ENCODE data around the gene PDE4D.

PDE4D gene

GRCh38 chr5:59285300-59286016, 608.1 kb downstream of the PDE4D start:
- no peak overlapping the region for H3K4me3 ChIP-seq (replicated peaks; ENCODE audit: insufficient read depth, low read length)
- no peak for DNase-seq (ENCODE audit: low read depth in 1 of 2, low spot score in 1 of 2)
- no peaks in the 10 kb centered on the region for H3K27me3 ChIP-seq (ENCODE audit: insufficient read depth, poor library complexity, severe bottlenecking)
- TF ChIP-seq POLR2AphosphoS5 (IDR thresholded peaks at IDR 0.05; ENCODE audit: low read depth) (no peak), SPI1 (IDR thresholded peaks at IDR 0.05; ENCODE audit: borderline replicate concordance, low read depth) (no peak), REST (IDR thresholded peaks at IDR 0.05; ENCODE audit: insufficient replicate concordance, low read depth) (no peak), CTCF (IDR thresholded peaks at IDR 0.05; ENCODE audit: insufficient read depth, low read length) (no peak), GABPA (IDR thresholded peaks at IDR 0.05; ENCODE audit: low read depth) (no peak)
- H3K27ac ChIP-seq (replicated peaks), result no peak overlapping the region

GRCh38 chr5:59282726-59283125, 610.8 kb downstream of the PDE4D start:
- TF ChIP-seq REST (IDR thresholded peaks at IDR 0.05; ENCODE audit: insufficient replicate concordance, low read depth) (no peak), SPI1 (IDR thresholded peaks at IDR 0.05; ENCODE audit: borderline replicate concordance, low read depth) (no peak), POLR2AphosphoS5 (IDR thresholded peaks at IDR 0.05; ENCODE audit: low read depth) (no peak), CTCF (IDR thresholded peaks at IDR 0.05; ENCODE audit: insufficient read depth, low read length) (no peak), GABPA (IDR thresholded peaks at IDR 0.05; ENCODE audit: low read depth) (no peak)
- Histone ChIP-seq H3K27me3 (ENCODE audit: insufficient read depth, poor library complexity, severe bottlenecking) (no peaks in the 10 kb centered on the region), H3K4me3 (replicated peaks; ENCODE audit: insufficient read depth, low read length) (no peak overlapping the region), H3K27ac (replicated peaks) (no peak overlapping the region)
- no peak for DNase-seq (ENCODE audit: low read depth in 1 of 2, low spot score in 1 of 2)

GRCh38 chr5:59279979-59280378, 613.5 kb downstream of the PDE4D start:
- no peak for DNase-seq (ENCODE audit: low read depth in 1 of 2, low spot score in 1 of 2)

More at GRCh38 chr5:59279979-59280378, 613.5 kb downstream of the PDE4D start:
- Histone ChIP-seq H3K4me3 (replicated peaks; ENCODE audit: insufficient read depth, low read length) (no peak overlapping the region), H3K27me3 (ENCODE audit: insufficient read depth, poor library complexity, severe bottlenecking) (no peaks in the 10 kb centered on the region), H3K27ac (replicated peaks) (no peak overlapping the region)
- TF ChIP-seq REST (IDR thresholded peaks at IDR 0.05; ENCODE audit: insufficient replicate concordance, low read depth) (no peak), GABPA (IDR thresholded peaks at IDR 0.05; ENCODE audit: low read depth) (no peak), POLR2AphosphoS5 (IDR thresholded peaks at IDR 0.05; ENCODE audit: low read depth) (no peak), CTCF (IDR thresholded peaks at IDR 0.05; ENCODE audit: insufficient read depth, low read length) (no peak), SPI1 (IDR thresholded peaks at IDR 0.05; ENCODE audit: borderline replicate concordance, low read depth) (no peak)
